Heart right ventricle (tissue), 16 donors: Measurements from ENCODE around the gene FN3K. TPM values are rescaled to one million over a fixed set of nuclear protein-coding genes. Genes with fewer than 3 reads are reported as not detected.

Source experiments
- ATAC-seq, 8 donors: fragments of 200-7000 bp; cut with Tn5 transposase; one replicate each; pipeline ENCODE4 v1.9.1; 2020; ENCODE audit warnings: mild to moderate bottlenecking in 8 of 8, moderate library complexity in 8 of 8, moderate number of reproducible peaks in 1 of 8
- DNase-seq, 2 donors: peaks; one replicate each; pipeline ENCODE4 v3.0.0-alpha.2; 2020
- H3K27ac ChIP-seq, 10 donors: fragments of 200-600 bp; sonication (generic) in 2 of 10; one replicate each; pipeline versions ENCODE4 v1.5.0 to v1.8.0; 2020 to 2022; ENCODE audit warnings: mild to moderate bottlenecking in 3 of 10
- H3K27me3 ChIP-seq, 7 donors: fragments of 200-600 bp; one replicate each; pipeline ENCODE4 v1.8.0; 2021 to 2022; ENCODE audit warnings: mild to moderate bottlenecking in 2 of 7
- H3K36me3 ChIP-seq, 9 donors: fragments of 200-600 bp; sonication (generic) in 1 of 9; one replicate each; pipeline versions ENCODE4 v1.5.0 to v1.8.0; 2020 to 2022; ENCODE audit warnings: mild to moderate bottlenecking in 2 of 9
- H3K4me1 ChIP-seq, 9 donors: fragments of 200-600 bp; sonication (generic) in 1 of 9; one replicate each; pipeline versions ENCODE4 v1.5.0 to v1.8.0; 2020 to 2022; ENCODE audit warnings: mild to moderate bottlenecking in 4 of 9
- H3K4me3 ChIP-seq, 10 donors: fragments of 200-600 bp; sonication (generic) in 2 of 10; one replicate each; pipeline versions ENCODE4 v1.5.0 to v1.8.0; 2020 to 2022; ENCODE audit warnings: mild to moderate bottlenecking in 7 of 10, moderate library complexity in 2 of 10
- H3K9me3 ChIP-seq, 11 donors: fragments of 200-600 bp in 10 of 11; sonication (generic) in 2 of 11; one replicate each; pipeline versions ENCODE4 v1.5.0 to v1.8.0; 2013 to 2022; ENCODE audit warnings: mild to moderate bottlenecking in 2 of 11, control low read depth in 1 of 11, moderate library complexity in 1 of 11
- CTCF ChIP-seq, 9 donors: fragments of 200-600 bp; sonication (generic) in 2 of 9; IDR thresholded peaks; one replicate each; pipeline versions ENCODE4 v1.5.0 to v1.8.0; 2021 to 2022; ENCODE audit warnings: antibody characterized with exemption in 9 of 9, mild to moderate bottlenecking in 5 of 9, moderate library complexity in 1 of 9
- WGBS, 2 donors: extraction: QIAGEN DNeasy Blood & Tissue Kit; methylation state at CpG; one replicate each; pipeline ENCODE4 v1.1.7; 2013; ENCODE audit warnings: inconsistent platforms in 1 of 2; 5-methylcytosine and 5-hydroxymethylcytosine counted together
- intact Hi-C, 10 donors: fragments of 100-400 bp; cut with DNase I; formaldehyde crosslinking; loops; one replicate each; pipeline versions ENCODE4 v1.11.1 to v1.14.2; 2022
- polyA plus RNA-seq, 2 donors: library from polyadenylated mRNA; stranded (reverse); fragments of 200-250 nt; gene quantifications; one replicate each; pipeline ENCODE4 v1.2.3, GENCODE V29; 2013
- total RNA-seq, 10 donors: library from RNA; stranded (reverse); fragmentation: NEBNext Ultra II Directional in 3 of 10; extraction: Animal tissue kit (Norgen Biotek cat#: 25700) in 3 of 10; gene quantifications; one replicate each; pipeline versions ENCODE4 v1.2.1 to v1.2.4, GENCODE V29; 2021 to 2023
- donor health status: Arrhythmogenic right ventricular cardiomyopathy.
- donor health status: ischemic (EF 13 %, LVEDD 7.1; RV severe dilation, severe dysfunction).
- donor health status: healthy with polysubstance abuse.
- donor health status: DM: no; HTN: yes; CAD: no.
- donor health status: DM: no; HTN: no; CAD: no.
- donor health status: ischemic (EF 25% LVEDD 6.9; RV normal size, moderate dysfunction).
- donor health status: ischemic (EF 25% LVEDD 5.7; RV mildly dilated, moderate dysfunction).
- donor health status: healthy.
- donor health status: DM: yes; HTN: yes; CAD: no.
- donor health status: Ischemic cardiomyopathy.
- donor health status: ischemic (EF 35%, LVEDD 5.7; RV mildly dilated, moderate dysfunction).
- donor health status: nonischemic (EF 11% LVEDD 7.7; RV severe dilation, severe dysfunction).
- donor health status: DM: yes; HTN: yes; CAD: no.
- donor health status: PGD.
- donor health status: ischemic (EF 29% LVEDD 5.4; RV normal size, mild dysfunction).
- donor health status: nonischemic (EF 23%, LVEDD 6.1; RV moderate dilation, normal function).

FN3K gene
- total and polyA plus RNA-seq, 12 donors = 48.4 to 115 (median 90.7) TPM

GRCh38 chr17:82788206-82789001, 53.0 kb downstream of the FN3K start:
- ATAC-seq (peak in 3 of 8 donors; percentile 44 to 52 (median 46)), DNase-seq (no peak)
- Histone ChIP-seq H3K36me3 (peaks cover 0 to 20% (median 8%) of the 10 kb centered on the region in 9 donors), H3K4me3 (no peak overlapping the region), H3K9me3 (no peaks in the 10 kb centered on the region), H3K4me1 (peaks cover 0 to 14% (median 0%) of the 10 kb centered on the region in 9 donors), H3K27ac (no peak overlapping the region), H3K27me3 (no peaks in the 10 kb centered on the region)
- intact Hi-C loops = loop anchor here in 3 of 10 donors (10.0 kb wide), 3 partner anchors 56 to 266 kb away; partner anchors contain the start of gene ZNF750 (in 1 of the 3)
- TF ChIP-seq CTCF (IDR thresholded peaks at IDR 0.05) = no peak
- 80 to 83% methylated on average over 18 of the region's 18 CpGs for WGBS, 2 donors

- Histone ChIP-seq H3K4me3 (no peak overlapping the region), H3K27me3 (no peaks in the 10 kb centered on the region), H3K27ac (no peak overlapping the region), H3K9me3 (no peaks in the 10 kb centered on the region), H3K4me1 (peaks cover 0 to 21% (median 4%) of the 10 kb centered on the region in 9 donors), H3K36me3 (peaks cover 0 to 13% (median 2%) of the 10 kb centered on the region in 9 donors)
- 94 to 95% methylated on average over 19 of the region's 19 CpGs for WGBS, 2 donors
- no peak for TF ChIP-seq CTCF (IDR thresholded peaks at IDR 0.05)
- ATAC-seq = peak in 1 of 8 donors; percentile 8
- intact Hi-C loops = loop anchor here in 3 of 10 donors (10.0 kb wide), 3 partner anchors 56 to 266 kb away; partner anchors contain the start of gene ZNF750 (in 1 of the 3)
- no peak for DNase-seq
These were observed 53.7 kb downstream of the FN3K start for GRCh38 chr17:82789051-82789592.

GRCh38 chr17:82789806-82790205, 54.4 kb downstream of the FN3K start:
- intact Hi-C loops = loop anchor here in 3 of 10 donors (10.0 kb wide), 3 partner anchors 55 to 265 kb away; partner anchors contain the start of gene ZNF750 (in 1 of the 3)
- 95 to 97% methylated on average over 18 of the region's 18 CpGs for WGBS, 2 donors
- Histone ChIP-seq H3K27ac (no peak overlapping the region), H3K4me1 (peaks cover 0 to 28% (median 10%) of the 10 kb centered on the region in 9 donors), H3K9me3 (no peaks in the 10 kb centered on the region), H3K4me3 (no peak overlapping the region), H3K27me3 (no peaks in the 10 kb centered on the region), H3K36me3 (peaks cover 0 to 7% (median 0%) of the 10 kb centered on the region in 9 donors)
- ATAC-seq (no peak), DNase-seq (no peak)
- no peak for TF ChIP-seq CTCF (IDR thresholded peaks at IDR 0.05)

GRCh38 chr17:82790391-82790790, 55.0 kb downstream of the FN3K start:
- peaks cover 0 to 9% (median 0%) of the 10 kb centered on the region in 9 donors for H3K36me3 ChIP-seq
- no peaks in the 10 kb centered on the region for H3K27me3 ChIP-seq
- no peak overlapping the region for H3K4me3 ChIP-seq
- no peak for TF ChIP-seq CTCF (IDR thresholded peaks at IDR 0.05)
- 96% methylated on average over 13 of the region's 13 CpGs for WGBS, 2 donors
- H3K27ac ChIP-seq = no peak overlapping the region
- DNase-seq = no peak
- H3K9me3 ChIP-seq = no peaks in the 10 kb centered on the region
- intact Hi-C loops = no loop called here
- no peak for ATAC-seq
- H3K4me1 ChIP-seq = peaks cover 0 to 33% (median 14%) of the 10 kb centered on the region in 9 donors
